ENCODE results near the gene CCDC110. TPM values are rescaled to one million over a fixed set of nuclear protein-coding genes. Genes with fewer than 3 reads are reported as not detected.

CCDC110 gene
- total RNA-seq, 3 donors from 2014 or later (not counting 1 experiment from before 2014, with no cell fraction given): not detected

DNA sequence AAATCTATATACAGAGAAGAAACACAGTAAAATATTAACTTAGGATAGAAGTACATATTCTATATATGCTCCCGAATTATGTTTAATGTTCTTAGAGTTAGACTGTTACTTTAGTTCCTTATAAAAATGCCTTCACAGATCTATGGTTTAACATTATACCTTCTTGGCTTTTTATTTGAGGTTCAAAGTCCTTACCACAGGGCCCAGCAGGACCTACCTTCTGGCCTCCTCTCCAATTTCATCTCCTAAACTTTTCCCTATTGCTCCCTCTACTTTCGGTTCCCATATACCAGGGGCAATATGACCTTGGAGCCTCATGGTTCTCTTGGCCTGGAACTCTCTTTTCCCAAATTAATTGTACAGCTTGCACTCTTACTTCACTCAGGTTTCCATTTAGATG lies 63.1 kb downstream of the CCDC110 start:
- Mint-ChIP-seq H3K27ac (no peak overlapping the region), H3K36me3 (peaks cover 21% of the 10 kb centered on the region), H3K27me3 (ENCODE audit: low read depth in 2 of 2) (no peaks in the 10 kb centered on the region), H3K4me1 (no peaks in the 10 kb centered on the region), H3K4me3 (no peak overlapping the region), H3K9me3 (no peaks in the 10 kb centered on the region)
- H3K27ac ChIP-seq (ENCODE audit: low read length): no peak overlapping the region
- H3K4me3 ChIP-seq (ENCODE audit: low read length): no peak overlapping the region
- H3K9me3 ChIP-seq (ENCODE audit: control insufficient read depth, insufficient read depth, low read length): no peaks in the 10 kb centered on the region
- no peaks in the 10 kb centered on the region for H3K4me1 ChIP-seq (ENCODE audit: control insufficient read depth, insufficient read depth, low read length)
- TF ChIP-seq, protein P1, sequence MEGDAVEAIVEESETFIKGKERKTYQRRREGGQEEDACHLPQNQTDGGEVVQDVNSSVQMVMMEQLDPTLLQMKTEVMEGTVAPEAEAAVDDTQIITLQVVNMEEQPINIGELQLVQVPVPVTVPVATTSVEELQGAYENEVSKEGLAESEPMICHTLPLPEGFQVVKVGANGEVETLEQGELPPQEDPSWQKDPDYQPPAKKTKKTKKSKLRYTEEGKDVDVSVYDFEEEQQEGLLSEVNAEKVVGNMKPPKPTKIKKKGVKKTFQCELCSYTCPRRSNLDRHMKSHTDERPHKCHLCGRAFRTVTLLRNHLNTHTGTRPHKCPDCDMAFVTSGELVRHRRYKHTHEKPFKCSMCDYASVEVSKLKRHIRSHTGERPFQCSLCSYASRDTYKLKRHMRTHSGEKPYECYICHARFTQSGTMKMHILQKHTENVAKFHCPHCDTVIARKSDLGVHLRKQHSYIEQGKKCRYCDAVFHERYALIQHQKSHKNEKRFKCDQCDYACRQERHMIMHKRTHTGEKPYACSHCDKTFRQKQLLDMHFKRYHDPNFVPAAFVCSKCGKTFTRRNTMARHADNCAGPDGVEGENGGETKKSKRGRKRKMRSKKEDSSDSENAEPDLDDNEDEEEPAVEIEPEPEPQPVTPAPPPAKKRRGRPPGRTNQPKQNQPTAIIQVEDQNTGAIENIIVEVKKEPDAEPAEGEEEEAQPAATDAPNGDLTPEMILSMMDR (IDR thresholded peaks at IDR 0.05): no peak
- ATAC-seq (no peak), DNase-seq (no peak)
- intact Hi-C loops (cut with micrococcal nuclease): no loop called here
- peaks cover 20% of the 10 kb centered on the region for H3K36me3 ChIP-seq (ENCODE audit: control insufficient read depth, insufficient read depth, low read length)
- H3K27me3 ChIP-seq (ENCODE audit: control insufficient read depth, insufficient read depth, low read length): no peaks in the 10 kb centered on the region
- 100% methylated on average over 1 of the region's 2 CpGs for WGBS (ENCODE audit: insufficient coverage)

DNA sequence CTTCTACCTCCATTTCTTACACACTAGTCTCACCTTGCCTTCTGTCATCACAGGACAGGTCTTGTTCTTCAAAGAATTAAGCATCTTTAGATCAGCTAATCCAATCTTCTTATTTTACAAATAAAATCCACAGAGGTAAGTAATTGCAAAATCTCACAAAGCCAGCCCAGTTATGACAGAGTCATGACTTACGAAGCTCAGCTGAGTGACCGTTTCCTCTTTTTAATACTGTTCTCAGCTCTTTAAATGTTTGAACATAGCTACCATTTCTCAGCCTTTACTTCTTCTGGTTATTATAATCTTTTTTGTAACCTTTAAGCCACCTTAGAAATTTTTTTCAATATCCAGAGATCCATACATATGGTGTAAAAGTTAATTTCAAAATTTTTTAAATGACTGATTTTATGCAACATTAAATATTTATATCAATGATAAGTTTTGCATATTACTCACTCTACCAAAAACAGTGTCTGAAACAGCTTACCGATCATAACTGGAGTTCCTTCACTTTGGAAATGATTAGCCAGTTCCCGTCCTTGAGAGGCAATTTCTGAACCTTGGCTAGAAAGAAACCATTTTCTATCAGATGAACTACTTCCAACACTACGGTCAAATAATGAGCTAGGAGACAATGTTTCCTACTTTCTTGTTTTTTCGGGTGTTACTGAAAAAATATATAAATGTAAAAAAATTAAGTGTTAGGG lies 66.1 kb downstream of the CCDC110 start:
- Histone ChIP-seq H3K36me3 (ENCODE audit: control insufficient read depth, insufficient read depth, low read length) (peaks cover 16% of the 10 kb centered on the region), H3K27ac (ENCODE audit: low read length) (no peak overlapping the region), H3K9me3 (ENCODE audit: control insufficient read depth, insufficient read depth, low read length) (no peaks in the 10 kb centered on the region), H3K4me3 (ENCODE audit: low read length) (no peak overlapping the region), H3K27me3 (ENCODE audit: control insufficient read depth, insufficient read depth, low read length) (no peaks in the 10 kb centered on the region), H3K4me1 (ENCODE audit: control insufficient read depth, insufficient read depth, low read length) (no peaks in the 10 kb centered on the region)
- no peaks in the 10 kb centered on the region for H3K27me3 Mint-ChIP-seq (ENCODE audit: low read depth in 2 of 2)
- no peak overlapping the region for H3K4me3 Mint-ChIP-seq
- DNase-seq (no peak), ATAC-seq (no peak)
- WGBS (ENCODE audit: insufficient coverage): 85% methylated on average over 4 of the region's 6 CpGs
- no peak overlapping the region for H3K27ac Mint-ChIP-seq
- H3K36me3 Mint-ChIP-seq: peaks cover 21% of the 10 kb centered on the region
- TF ChIP-seq, protein P1 (IDR thresholded peaks at IDR 0.05): no peak
- H3K4me1 Mint-ChIP-seq: no peaks in the 10 kb centered on the region
- intact Hi-C loops (cut with micrococcal nuclease): no loop called here
- H3K9me3 Mint-ChIP-seq: no peaks in the 10 kb centered on the region

DNA sequence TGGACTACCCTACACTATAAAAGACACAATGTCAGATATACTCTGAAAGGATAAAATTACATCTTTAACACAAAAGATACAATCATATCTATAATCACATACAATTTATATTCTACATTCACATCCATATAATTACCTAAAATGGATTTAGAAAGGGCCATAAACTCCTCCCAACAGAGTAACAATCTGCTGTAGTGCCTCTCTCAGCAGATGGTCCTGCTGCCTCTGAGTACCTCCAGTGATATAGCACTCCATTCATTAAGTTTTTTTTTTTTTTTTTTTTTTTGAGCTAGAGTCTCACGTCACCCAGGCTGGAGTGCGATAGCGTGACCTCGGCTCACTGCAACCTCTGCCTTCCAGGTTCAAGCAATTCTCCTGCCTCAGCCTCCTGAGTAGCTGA lies 67.5 kb downstream of the CCDC110 start:
- no peaks in the 10 kb centered on the region for H3K27me3 ChIP-seq (ENCODE audit: control insufficient read depth, insufficient read depth, low read length)
- H3K27ac ChIP-seq (ENCODE audit: low read length): no peak overlapping the region
- intact Hi-C loops (cut with micrococcal nuclease): no loop called here
- no peaks in the 10 kb centered on the region for H3K4me1 ChIP-seq (ENCODE audit: control insufficient read depth, insufficient read depth, low read length)
- WGBS (ENCODE audit: insufficient coverage): 98% methylated on average over 4 of the region's 4 CpGs
- H3K4me1 Mint-ChIP-seq: no peaks in the 10 kb centered on the region
- H3K36me3 Mint-ChIP-seq: peaks cover 13% of the 10 kb centered on the region
- no peak overlapping the region for H3K4me3 ChIP-seq (ENCODE audit: low read length)
- peaks cover 21% of the 10 kb centered on the region for H3K36me3 ChIP-seq (ENCODE audit: control insufficient read depth, insufficient read depth, low read length)
- no peaks in the 10 kb centered on the region for H3K9me3 Mint-ChIP-seq
- TF ChIP-seq, protein P1 (IDR thresholded peaks at IDR 0.05): no peak
- H3K27ac Mint-ChIP-seq: no peak overlapping the region
- no peaks in the 10 kb centered on the region for H3K9me3 ChIP-seq (ENCODE audit: control insufficient read depth, insufficient read depth, low read length)
- H3K27me3 Mint-ChIP-seq (ENCODE audit: low read depth in 2 of 2): no peaks in the 10 kb centered on the region
- DNase-seq: no peak
- no peak for ATAC-seq
- H3K4me3 Mint-ChIP-seq: no peak overlapping the region

DNA sequence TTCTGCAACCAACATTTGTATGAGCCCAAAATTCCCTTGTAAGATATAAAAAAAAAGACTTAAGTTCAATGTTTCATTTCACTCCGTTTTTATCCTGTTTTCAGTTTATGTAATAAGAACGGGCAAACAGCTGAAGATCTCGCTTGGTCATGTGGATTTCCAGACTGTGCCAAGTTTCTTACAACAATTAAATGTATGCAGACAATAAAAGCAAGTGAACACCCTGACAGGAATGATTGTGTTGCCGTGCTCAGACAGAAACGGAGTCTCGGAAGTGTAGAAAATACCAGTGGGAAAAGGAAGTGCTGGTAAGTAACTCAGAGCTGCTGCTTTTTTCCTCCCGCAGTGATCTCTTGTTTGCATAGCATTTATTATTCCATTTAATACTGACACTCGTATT lies 72.1 kb downstream of the CCDC110 start:
- H3K36me3 Mint-ChIP-seq: no peaks in the 10 kb centered on the region
- Histone ChIP-seq H3K4me3 (ENCODE audit: low read length) (no peak overlapping the region), H3K36me3 (ENCODE audit: control insufficient read depth, insufficient read depth, low read length) (peaks cover 19% of the 10 kb centered on the region), H3K27ac (ENCODE audit: low read length) (no peak overlapping the region), H3K27me3 (ENCODE audit: control insufficient read depth, insufficient read depth, low read length) (no peaks in the 10 kb centered on the region), H3K9me3 (ENCODE audit: control insufficient read depth, insufficient read depth, low read length) (no peaks in the 10 kb centered on the region), H3K4me1 (ENCODE audit: control insufficient read depth, insufficient read depth, low read length) (peaks cover 7% of the 10 kb centered on the region)
- H3K27ac Mint-ChIP-seq: no peak overlapping the region
- no peak for ATAC-seq
- no peaks in the 10 kb centered on the region for H3K27me3 Mint-ChIP-seq (ENCODE audit: low read depth in 2 of 2)
- peaks cover 22 to 24% of the 10 kb centered on the region in 2 donors for H3K4me1 Mint-ChIP-seq
- intact Hi-C loops (cut with micrococcal nuclease): no loop called here
- H3K9me3 Mint-ChIP-seq: no peaks in the 10 kb centered on the region
- 90% methylated on average over 6 of the region's 8 CpGs for WGBS (ENCODE audit: insufficient coverage)
- DNase-seq: no peak
- TF ChIP-seq, protein P1 (IDR thresholded peaks at IDR 0.05): no peak
- no peak overlapping the region for H3K4me3 Mint-ChIP-seq

All from natural killer cell (primary cell).